ENCODE measurements around the gene ZNF175. TPM values are rescaled to one million over a fixed set of nuclear protein-coding genes. Genes with fewer than 3 reads are reported as not detected.

Gene ZNF175
- 10 to 100 TPM; 16.6 to 19.8 (median 18.3) TPM for polyA plus RNA-seq (ENCODE audit: insufficient read length in 4 of 4)

- DNase-seq (ENCODE audit: low read depth in 4 of 4, low spot score in 3 of 4), result peak; percentile 94 to 98 (median 97)
Observed at GRCh38 chr19:51570962-51571575, at the start of gene ZNF175. TSS of gene ZNF175 (plus strand) at chr19:51571283. CDS start at chr19:51573330, 2,047 bp downstream.

- no peak for DNase-seq (ENCODE audit: low read depth in 4 of 4, low spot score in 3 of 4)
Observed at GRCh38 chr19:51521357-51521756, 49.7 kb upstream of the ZNF175 start.

- DNase-seq (ENCODE audit: low read depth in 4 of 4, low spot score in 3 of 4), result no peak
Observed at GRCh38 chr19:51521781-51522180, 49.3 kb upstream of the ZNF175 start.

GRCh38 chr19:51524666-51525264 lies 46.3 kb upstream of the ZNF175 start:
- no peak for DNase-seq (ENCODE audit: low read depth in 4 of 4, low spot score in 3 of 4)

- no peak for DNase-seq (ENCODE audit: low read depth in 4 of 4, low spot score in 3 of 4)
Observed at GRCh38 chr19:51525651-51526050, 45.4 kb upstream of the ZNF175 start.

GRCh38 chr19:51529301-51529700 lies 41.8 kb upstream of the ZNF175 start:
- no peak for DNase-seq (ENCODE audit: low read depth in 4 of 4, low spot score in 3 of 4)

GRCh38 chr19:51530616-51531015 lies 40.5 kb upstream of the ZNF175 start:
- DNase-seq (ENCODE audit: low read depth in 4 of 4, low spot score in 3 of 4), result no peak

GRCh38 chr19:51531349-51532315 lies 39.5 kb upstream of the ZNF175 start, which contains the start of gene SIGLEC6:
TSS of gene SIGLEC6 (minus strand) at chr19:51531670. CDS start at chr19:51531648, 22 bp downstream.
- no peak for DNase-seq (ENCODE audit: low read depth in 4 of 4, low spot score in 3 of 4)

- no peak for DNase-seq (ENCODE audit: low read depth in 4 of 4, low spot score in 3 of 4)
Observed at GRCh38 chr19:51535535-51535934, 35.5 kb upstream of the ZNF175 start.

- DNase-seq (ENCODE audit: low read depth in 4 of 4, low spot score in 3 of 4), result no peak
Observed at GRCh38 chr19:51539821-51540366, 31.2 kb upstream of the ZNF175 start.

GRCh38 chr19:51541458-51542357 lies 29.4 kb upstream of the ZNF175 start:
- DNase-seq (ENCODE audit: low read depth in 4 of 4, low spot score in 3 of 4), result no peak

GRCh38 chr19:51542699-51543098 lies 28.4 kb upstream of the ZNF175 start:
- DNase-seq (ENCODE audit: low read depth in 4 of 4, low spot score in 3 of 4), result no peak

GRCh38 chr19:51544038-51544437 lies 27.0 kb upstream of the ZNF175 start:
- DNase-seq (ENCODE audit: low read depth in 4 of 4, low spot score in 3 of 4), result no peak

- no peak for DNase-seq (ENCODE audit: low read depth in 4 of 4, low spot score in 3 of 4)
Observed at GRCh38 chr19:51546107-51546649, 24.9 kb upstream of the ZNF175 start.

- DNase-seq (ENCODE audit: low read depth in 4 of 4, low spot score in 3 of 4), result no peak
Observed at GRCh38 chr19:51546650-51547396, 24.3 kb upstream of the ZNF175 start.

GRCh38 chr19:51547397-51548212 lies 23.5 kb upstream of the ZNF175 start:
- no peak for DNase-seq (ENCODE audit: low read depth in 4 of 4, low spot score in 3 of 4)

- DNase-seq (ENCODE audit: low read depth in 4 of 4, low spot score in 3 of 4), result no peak
Observed at GRCh38 chr19:51548213-51548651, 22.9 kb upstream of the ZNF175 start.

- DNase-seq (ENCODE audit: low read depth in 4 of 4, low spot score in 3 of 4), result no peak
Observed at GRCh38 chr19:51548891-51549305, 22.2 kb upstream of the ZNF175 start.
